OCI-LY7 (cell line): ENCODE measurements around the gene MRPS26.
"Not testable (repeated sequence)": the region's sequence is repeated elsewhere in the genome, so short reads cannot be mapped to it uniquely, and the experiment has no call there.

Experiments used
- CTCF ChIP-seq: fragments of 200-600 bp; sonication (generic); conservative IDR thresholded peaks from 2 replicates; pipeline ENCODE4 v1.5.1; 2014; ENCODE audit warnings: mild to moderate bottlenecking, antibody characterized with exemption, low read length, moderate library complexity, mixed read lengths
- EZH2phosphoT487 ChIP-seq: fragments of 200-600 bp; sonication (generic); IDR thresholded peaks from 2 replicates; pipeline ENCODE4 v1.6.1; 2018; ENCODE audit warnings: low read depth, borderline replicate concordance, mild to moderate bottlenecking, mixed run types, antibody characterized with exemption, low read length, moderate library complexity, mixed read lengths

DNA sequence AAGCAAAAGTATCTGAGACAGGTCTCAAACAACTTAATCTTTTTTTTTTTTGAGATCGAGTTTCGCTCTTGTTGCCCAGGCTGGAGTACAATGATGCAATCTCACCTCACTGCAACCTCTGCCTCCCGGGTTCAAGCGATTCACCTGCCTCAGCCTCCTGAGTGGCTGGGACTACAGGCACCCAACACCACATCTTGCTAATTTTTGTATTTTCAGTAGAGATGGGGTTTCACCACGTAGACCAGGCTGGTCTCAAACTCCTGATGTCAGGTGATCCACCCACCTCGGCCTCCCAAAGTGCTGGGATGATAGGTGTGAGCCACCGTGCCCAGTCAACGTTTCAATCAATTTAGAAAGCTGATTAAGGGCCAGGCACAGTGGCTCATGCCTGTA, 27.4 kb downstream of the MRPS26 start:
- TF ChIP-seq CTCF, EZH2phosphoT487: not testable (repeated sequence)
